ENCODE results near the gene UCKL1.

Gene UCKL1

DNA sequence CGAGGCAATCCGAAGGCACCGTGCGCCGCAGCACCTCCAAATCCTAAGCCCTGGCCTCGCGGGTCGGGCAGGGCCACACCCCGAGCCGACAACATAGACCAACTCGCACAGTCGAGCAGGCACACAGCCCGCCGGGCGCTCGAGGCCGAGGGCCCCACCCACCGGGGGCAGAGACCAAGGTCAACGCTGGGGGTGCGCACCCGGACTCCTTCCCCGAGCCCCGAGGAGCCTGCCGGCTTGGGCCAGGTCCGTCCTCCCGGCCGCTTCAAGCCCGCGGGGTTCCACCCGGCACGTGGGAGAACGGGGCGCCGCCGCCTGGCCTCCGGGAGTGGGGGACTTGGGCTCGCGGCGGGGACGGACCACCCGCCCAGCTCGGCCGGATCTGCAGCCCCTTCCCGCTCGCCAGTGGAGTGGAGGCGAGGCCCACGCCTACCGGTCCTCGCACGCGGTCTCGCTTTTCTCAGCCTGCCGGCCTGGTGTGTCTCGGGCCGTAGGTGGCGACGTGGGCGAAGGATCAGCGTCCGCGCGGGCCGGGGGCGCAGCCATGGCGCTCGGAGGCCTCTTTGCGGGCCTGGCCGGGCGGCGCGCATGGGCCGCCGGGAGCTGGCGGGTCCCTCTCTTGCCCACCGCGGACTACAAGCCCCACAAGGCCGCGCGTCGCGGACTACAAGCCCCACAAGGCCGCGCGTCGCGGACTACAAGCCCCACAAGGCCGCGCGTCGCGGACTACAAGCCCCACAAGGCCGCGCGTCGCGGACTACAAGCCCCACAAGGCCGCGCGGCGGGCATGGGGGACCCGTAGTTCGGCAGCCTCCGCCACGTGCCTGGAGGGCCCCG, at the start of gene UCKL1:
TSS of gene UCKL1 (minus strand) at position 590 of the 837 bp plus-strand sequence. CDS start at position 546, 44 bp downstream.
- H3K4me3 ChIP-seq (ENCODE audit: low read length) = peak within 1 kb of the TSS; percentile 82
- DNase-seq (ENCODE audit: low read depth) = peak; percentile 91
- TF ChIP-seq, protein P1, sequence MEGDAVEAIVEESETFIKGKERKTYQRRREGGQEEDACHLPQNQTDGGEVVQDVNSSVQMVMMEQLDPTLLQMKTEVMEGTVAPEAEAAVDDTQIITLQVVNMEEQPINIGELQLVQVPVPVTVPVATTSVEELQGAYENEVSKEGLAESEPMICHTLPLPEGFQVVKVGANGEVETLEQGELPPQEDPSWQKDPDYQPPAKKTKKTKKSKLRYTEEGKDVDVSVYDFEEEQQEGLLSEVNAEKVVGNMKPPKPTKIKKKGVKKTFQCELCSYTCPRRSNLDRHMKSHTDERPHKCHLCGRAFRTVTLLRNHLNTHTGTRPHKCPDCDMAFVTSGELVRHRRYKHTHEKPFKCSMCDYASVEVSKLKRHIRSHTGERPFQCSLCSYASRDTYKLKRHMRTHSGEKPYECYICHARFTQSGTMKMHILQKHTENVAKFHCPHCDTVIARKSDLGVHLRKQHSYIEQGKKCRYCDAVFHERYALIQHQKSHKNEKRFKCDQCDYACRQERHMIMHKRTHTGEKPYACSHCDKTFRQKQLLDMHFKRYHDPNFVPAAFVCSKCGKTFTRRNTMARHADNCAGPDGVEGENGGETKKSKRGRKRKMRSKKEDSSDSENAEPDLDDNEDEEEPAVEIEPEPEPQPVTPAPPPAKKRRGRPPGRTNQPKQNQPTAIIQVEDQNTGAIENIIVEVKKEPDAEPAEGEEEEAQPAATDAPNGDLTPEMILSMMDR (conservative IDR thresholded peaks at IDR 0.05; ENCODE audit: low read length) = no peak

- no peak for DNase-seq (ENCODE audit: low read depth)
- no peak overlapping the region for H3K4me3 ChIP-seq (ENCODE audit: low read length)
- TF ChIP-seq, protein P1 (conservative IDR thresholded peaks at IDR 0.05; ENCODE audit: low read length) = no peak
Observed at GRCh38 chr20:64005394-64005793, 49.2 kb upstream of the UCKL1 start.

DNA sequence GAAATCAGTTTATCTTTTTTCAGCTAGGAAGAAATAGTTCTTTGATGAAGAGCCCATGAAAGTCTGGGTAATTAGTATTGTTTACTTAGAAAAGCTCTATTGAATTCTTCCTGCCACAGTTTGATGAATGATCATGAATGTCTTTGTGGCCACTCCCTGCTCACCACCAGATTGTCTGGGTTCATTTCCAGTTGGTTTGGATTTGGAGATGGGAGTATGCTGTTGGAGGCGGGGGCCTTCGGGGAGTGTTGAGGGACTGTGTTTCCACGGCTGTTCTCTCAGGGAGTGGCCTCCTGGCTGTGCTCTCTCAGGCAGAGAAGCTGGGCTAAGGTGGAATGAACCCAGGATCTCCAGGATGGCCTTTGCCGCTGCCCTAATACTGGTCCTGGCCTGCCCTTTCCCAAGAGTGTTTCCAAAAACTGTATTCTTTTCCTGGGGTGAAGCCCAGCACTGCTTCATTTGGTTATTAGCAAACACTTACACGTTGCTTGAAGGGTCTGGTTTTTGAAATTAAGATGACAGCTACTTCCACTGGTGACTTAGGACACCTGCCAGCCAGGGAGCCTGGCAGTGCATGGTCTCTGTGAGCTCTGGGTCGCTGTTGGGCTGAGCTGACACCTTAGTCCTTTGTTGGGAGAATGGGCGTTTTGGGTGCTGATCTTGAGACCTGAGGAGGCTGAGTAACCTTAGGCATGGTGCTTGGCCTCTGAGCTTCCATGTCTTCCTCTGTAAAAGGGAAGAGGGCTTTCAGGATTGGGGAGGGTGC, 47.9 kb upstream of the UCKL1 start:
- TF ChIP-seq, protein P1 (conservative IDR thresholded peaks at IDR 0.05; ENCODE audit: low read length) = no peak
- H3K4me3 ChIP-seq (ENCODE audit: low read length) = no peak overlapping the region
- no peak for DNase-seq (ENCODE audit: low read depth)

DNA sequence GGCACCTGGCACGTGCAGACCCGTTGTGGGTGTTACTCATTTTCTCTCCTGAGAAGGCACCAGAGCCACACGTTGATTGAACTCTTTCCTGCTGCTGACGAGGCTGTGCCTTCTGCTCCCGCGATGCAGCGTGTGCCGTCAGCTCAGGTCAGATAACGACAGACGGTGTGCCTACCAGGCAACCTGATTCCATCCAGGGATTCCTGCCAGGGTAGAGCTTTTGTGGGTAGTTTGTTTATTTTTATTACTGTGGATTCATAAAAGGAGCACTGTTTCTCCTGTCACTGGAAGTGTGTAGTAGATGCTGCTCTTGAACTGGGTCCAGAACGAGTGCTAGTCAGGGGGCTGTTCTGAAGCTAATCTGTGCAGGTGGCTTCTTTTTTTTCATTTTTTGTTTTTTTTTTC, 45.4 kb upstream of the UCKL1 start:
- no peak overlapping the region for H3K4me3 ChIP-seq (ENCODE audit: low read length)
- DNase-seq (ENCODE audit: low read depth) = no peak
- TF ChIP-seq, protein P1 (conservative IDR thresholded peaks at IDR 0.05; ENCODE audit: low read length) = no peak

DNA sequence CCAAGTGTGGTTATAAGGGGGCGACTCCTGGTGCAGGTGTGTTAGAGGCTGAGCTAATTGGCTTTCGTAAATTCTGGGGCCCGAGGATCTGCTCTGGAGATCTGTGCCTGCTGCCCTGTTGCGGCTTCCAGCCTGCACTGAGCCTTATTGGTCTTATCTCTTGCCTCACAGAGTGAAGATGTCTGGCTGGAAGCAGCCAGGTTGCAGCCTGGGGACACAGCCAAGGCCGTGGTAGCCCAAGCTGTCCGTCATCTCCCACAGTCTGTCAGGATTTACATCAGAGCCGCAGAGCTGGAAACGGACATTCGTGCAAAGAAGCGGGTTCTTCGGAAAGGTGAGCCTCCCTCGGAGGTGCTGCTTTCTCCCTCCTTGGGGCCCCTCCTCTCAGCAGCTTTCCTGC, 44.7 kb upstream of the UCKL1 start:
- DNase-seq (ENCODE audit: low read depth) = no peak
- H3K4me3 ChIP-seq (ENCODE audit: low read length) = no peak overlapping the region
- TF ChIP-seq, protein P1 (conservative IDR thresholded peaks at IDR 0.05; ENCODE audit: low read length) = no peak

DNA sequence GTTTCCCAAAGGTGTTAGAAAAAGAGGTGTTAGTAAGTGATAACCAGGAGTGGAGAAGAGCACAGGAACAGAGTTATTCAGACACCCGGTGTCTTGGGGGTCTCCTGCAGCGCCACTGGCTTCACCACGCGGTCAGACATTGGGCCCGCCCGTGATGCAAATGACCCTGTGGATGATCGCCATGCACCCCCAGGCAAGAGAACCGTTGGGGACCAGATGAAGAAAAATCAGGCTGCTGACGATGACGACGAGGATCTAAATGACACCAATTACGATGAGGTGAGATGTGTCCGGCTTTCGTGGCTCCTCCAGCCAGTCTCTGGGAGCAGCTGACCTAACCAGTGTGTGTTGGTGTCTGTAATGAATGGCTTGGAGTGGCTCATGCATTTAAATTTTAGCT, 26.7 kb upstream of the UCKL1 start:
- TF ChIP-seq, protein P1 (conservative IDR thresholded peaks at IDR 0.05; ENCODE audit: low read length) = no peak
- no peak for DNase-seq (ENCODE audit: low read depth)
- H3K4me3 ChIP-seq (ENCODE audit: low read length) = no peak overlapping the region

All from AG10803 (cell line).